ENCODE measurements around the gene SKAP2. TPM values are rescaled to one million over a fixed set of nuclear protein-coding genes. Genes with fewer than 3 reads are reported as not detected.

The SKAP2 gene
- total and polyA plus RNA-seq, 2 of the 13 experiments (the other 11 are each of a cell fraction or from before 2014, with no cell fraction given), result 3.6 to 12.9 TPM

DNA sequence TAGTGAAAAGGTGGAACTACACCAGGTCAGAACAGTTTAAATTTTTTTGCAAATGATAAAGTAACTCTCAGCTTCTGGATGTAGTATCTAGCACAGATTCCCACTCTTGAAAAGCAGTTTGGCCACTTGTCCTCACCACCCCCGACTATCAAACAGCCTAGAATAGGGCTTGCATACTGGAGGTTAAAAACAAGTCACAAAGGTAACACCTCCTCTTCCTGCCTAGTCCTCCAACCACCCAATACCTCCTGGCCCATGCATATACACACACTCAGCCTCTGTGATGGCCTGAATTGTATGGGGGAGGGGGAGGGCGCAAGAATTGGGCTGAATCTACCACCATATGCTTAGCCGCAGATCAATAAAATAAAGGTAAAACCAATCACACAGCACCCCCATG is 5.7 kb downstream of the SKAP2 start:
- Histone ChIP-seq H2AFZ (ENCODE audit: low read length) (no peak overlapping the region), H3K36me3 (replicated peaks in 1 of 2; ENCODE audit: control insufficient read depth in 1 of 2, insufficient read depth in 2 of 2, low read length in 2 of 2) (no peaks in the 10 kb centered on the region), H3K79me2 (ENCODE audit: insufficient read depth, low read length) (peaks cover 2% of the 10 kb centered on the region), H3K27ac (ENCODE audit: extremely low read length, insufficient read depth, low read length) (no peak overlapping the region), H3K4me3 (replicated peaks in 1 of 3; ENCODE audit: insufficient read depth in 1 of 3, low read depth in 2 of 3, low read length in 3 of 3) (no peak overlapping the region), H3K4me1 (ENCODE audit: insufficient read depth, low read length) (peaks cover 31% of the 10 kb centered on the region), H3K4me2 (ENCODE audit: low read depth, low read length) (no peak overlapping the region), H3K9ac (ENCODE audit: insufficient read depth, low read depth, low read length) (no peak overlapping the region), H3K9me3 (ENCODE audit: low read length) (no peaks in the 10 kb centered on the region), H4K20me1 (ENCODE audit: insufficient read depth, low read length) (no peaks in the 10 kb centered on the region), H3K27me3 (ENCODE audit: control insufficient read depth in 1 of 2, insufficient read depth in 2 of 2, low read length in 2 of 2) (no peaks in the 10 kb centered on the region)
- DNase-seq (ENCODE audit: low spot score), result no peak
- in situ Hi-C loops (cut with HindIII; ENCODE audit: extremely low pct_ligation_motif_present, low pct_unique_long_range_greater_than_20kb), result no loop called here
- CTCF ChIA-PET (ENCODE audit: low intra/inter-chr PET ratio, low total read pairs), result no interaction called here
- WGBS (ENCODE audit: low lambda C conversion rate), result 98% methylated on average over 3 of the region's 3 CpGs
- BruUV-seq (replicated peaks), result no TSS peak
- TF ChIP-seq MTA3 (CRISPR knock-in tag; IDR thresholded peaks at IDR 0.05) (no peak), ZFP36 (IDR thresholded peaks at IDR 0.05; ENCODE audit: borderline replicate concordance, low read depth, low read length, partially characterized antibody) (no peak), CENPX (CRISPR knock-in tag; IDR thresholded peaks at IDR 0.05) (no peak), ZNF326 (CRISPR knock-in tag; IDR thresholded peaks at IDR 0.05; ENCODE audit: borderline replicate concordance) (no peak), ZNF768 (CRISPR knock-in tag; IDR thresholded peaks at IDR 0.05) (no peak), ZNF446 (CRISPR knock-in tag; IDR thresholded peaks at IDR 0.05) (no peak), POLR2AphosphoS2 (IDR thresholded peaks at IDR 0.05; ENCODE audit: low read depth, low read length) (no peak), HMG20A (CRISPR knock-in tag; IDR thresholded peaks at IDR 0.05; ENCODE audit: borderline replicate concordance) (no peak), ZNF782 (CRISPR knock-in tag; IDR thresholded peaks at IDR 0.05; ENCODE audit: borderline replicate concordance) (no peak), CBX5 (CRISPR knock-in tag; IDR thresholded peaks at IDR 0.05; ENCODE audit: borderline replicate concordance) (no peak), ZNF350 (CRISPR knock-in tag; IDR thresholded peaks at IDR 0.05; ENCODE audit: borderline replicate concordance, low read depth) (no peak), ZNF235 (CRISPR knock-in tag; IDR thresholded peaks at IDR 0.05; ENCODE audit: borderline replicate concordance) (no peak), ZNF253 (CRISPR knock-in tag; IDR thresholded peaks at IDR 0.05; ENCODE audit: borderline replicate concordance) (no peak), NFE2 (CRISPR knock-in tag; IDR thresholded peaks at IDR 0.05) (no peak)
- TF ChIP-seq, protein P1, sequence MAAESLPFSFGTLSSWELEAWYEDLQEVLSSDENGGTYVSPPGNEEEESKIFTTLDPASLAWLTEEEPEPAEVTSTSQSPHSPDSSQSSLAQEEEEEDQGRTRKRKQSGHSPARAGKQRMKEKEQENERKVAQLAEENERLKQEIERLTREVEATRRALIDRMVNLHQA (CRISPR knock-in tag; IDR thresholded peaks at IDR 0.05), result no peak
- TF ChIP-seq, protein P2, sequence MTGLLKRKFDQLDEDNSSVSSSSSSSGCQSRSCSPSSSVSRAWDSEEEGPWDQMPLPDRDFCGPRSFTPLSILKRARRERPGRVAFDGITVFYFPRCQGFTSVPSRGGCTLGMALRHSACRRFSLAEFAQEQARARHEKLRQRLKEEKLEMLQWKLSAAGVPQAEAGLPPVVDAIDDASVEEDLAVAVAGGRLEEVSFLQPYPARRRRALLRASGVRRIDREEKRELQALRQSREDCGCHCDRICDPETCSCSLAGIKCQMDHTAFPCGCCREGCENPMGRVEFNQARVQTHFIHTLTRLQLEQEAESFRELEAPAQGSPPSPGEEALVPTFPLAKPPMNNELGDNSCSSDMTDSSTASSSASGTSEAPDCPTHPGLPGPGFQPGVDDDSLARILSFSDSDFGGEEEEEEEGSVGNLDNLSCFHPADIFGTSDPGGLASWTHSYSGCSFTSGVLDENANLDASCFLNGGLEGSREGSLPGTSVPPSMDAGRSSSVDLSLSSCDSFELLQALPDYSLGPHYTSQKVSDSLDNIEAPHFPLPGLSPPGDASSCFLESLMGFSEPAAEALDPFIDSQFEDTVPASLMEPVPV (CRISPR knock-in tag; IDR thresholded peaks at IDR 0.05), result no peak
- TF ChIP-seq, protein P3, sequence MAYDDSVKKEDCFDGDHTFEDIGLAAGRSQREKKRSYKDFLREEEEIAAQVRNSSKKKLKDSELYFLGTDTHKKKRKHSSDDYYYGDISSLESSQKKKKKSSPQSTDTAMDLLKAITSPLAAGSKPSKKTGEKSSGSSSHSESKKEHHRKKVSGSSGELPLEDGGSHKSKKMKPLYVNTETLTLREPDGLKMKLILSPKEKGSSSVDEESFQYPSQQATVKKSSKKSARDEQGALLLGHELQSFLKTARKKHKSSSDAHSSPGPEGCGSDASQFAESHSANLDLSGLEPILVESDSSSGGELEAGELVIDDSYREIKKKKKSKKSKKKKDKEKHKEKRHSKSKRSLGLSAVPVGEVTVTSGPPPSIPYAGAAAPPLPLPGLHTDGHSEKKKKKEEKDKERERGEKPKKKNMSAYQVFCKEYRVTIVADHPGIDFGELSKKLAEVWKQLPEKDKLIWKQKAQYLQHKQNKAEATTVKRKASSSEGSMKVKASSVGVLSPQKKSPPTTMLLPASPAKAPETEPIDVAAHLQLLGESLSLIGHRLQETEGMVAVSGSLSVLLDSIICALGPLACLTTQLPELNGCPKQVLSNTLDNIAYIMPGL (CRISPR knock-in tag; IDR thresholded peaks at IDR 0.05; ENCODE audit: borderline replicate concordance in 1 of 2, low read depth in 1 of 2), result no peak
- intact Hi-C loops (cut with micrococcal nuclease; ENCODE audit: unreplicated experiment), result no loop called here
- POLR2A ChIA-PET, result no interaction called here
- FAIRE-seq, result no peak
- ATAC-seq, result no peak; the same call in 2 of the 3 replicates
